ENCODE results near the gene KIZ.

KIZ gene

GRCh38 chr20:21114584-21114983 lies 11.3 kb upstream of the KIZ start:
- no peak overlapping the region for H3K4me3 ChIP-seq (ENCODE audit: low read depth, low read length)
- DNase-seq (ENCODE audit: low read depth) = no peak
- no peak for TF ChIP-seq CTCF (IDR thresholded peaks at IDR 0.05; ENCODE audit: control insufficient read depth, extremely low read depth, insufficient read depth)

GRCh38 chr20:21117521-21117920 lies 8.4 kb upstream of the KIZ start:
- TF ChIP-seq CTCF (IDR thresholded peaks at IDR 0.05; ENCODE audit: control insufficient read depth, extremely low read depth, insufficient read depth) = no peak
- no peak overlapping the region for H3K4me3 ChIP-seq (ENCODE audit: low read depth, low read length)
- DNase-seq (ENCODE audit: low read depth) = no peak

GRCh38 chr20:21118138-21118537 lies 7.7 kb upstream of the KIZ start:
- no peak for TF ChIP-seq CTCF (IDR thresholded peaks at IDR 0.05; ENCODE audit: control insufficient read depth, extremely low read depth, insufficient read depth)
- H3K4me3 ChIP-seq (ENCODE audit: low read depth, low read length) = no peak overlapping the region
- DNase-seq (ENCODE audit: low read depth) = no peak

GRCh38 chr20:21118782-21119181 lies 7.1 kb upstream of the KIZ start:
- H3K4me3 ChIP-seq (ENCODE audit: low read depth, low read length) = no peak overlapping the region
- DNase-seq (ENCODE audit: low read depth) = no peak
- no peak for TF ChIP-seq CTCF (IDR thresholded peaks at IDR 0.05; ENCODE audit: control insufficient read depth, extremely low read depth, insufficient read depth)

- no peak for TF ChIP-seq CTCF (IDR thresholded peaks at IDR 0.05; ENCODE audit: control insufficient read depth, extremely low read depth, insufficient read depth)
- no peak for DNase-seq (ENCODE audit: low read depth)
- H3K4me3 ChIP-seq (ENCODE audit: low read depth, low read length) = no peak overlapping the region
Observed at GRCh38 chr20:21124190-21124589, 1.7 kb upstream of the KIZ start.

- TF ChIP-seq CTCF (IDR thresholded peaks at IDR 0.05; ENCODE audit: control insufficient read depth, extremely low read depth, insufficient read depth) = peak; percentile 29; the same call in 1 of the 2 replicates
- DNase-seq (ENCODE audit: low read depth) = peak; percentile 33
- H3K4me3 ChIP-seq (ENCODE audit: low read depth, low read length) = peak overlapping the region; percentile 90
Observed at GRCh38 chr20:21125072-21125848, 622 bp upstream of the KIZ start.

- TF ChIP-seq CTCF (IDR thresholded peaks at IDR 0.05; ENCODE audit: control insufficient read depth, extremely low read depth, insufficient read depth) = no peak
- no peak for DNase-seq (ENCODE audit: low read depth)
- peak overlapping the region; percentile 90 for H3K4me3 ChIP-seq (ENCODE audit: low read depth, low read length)
Observed at GRCh38 chr20:21126581-21126870, 644 bp downstream of the KIZ start.

Measured in LNCaP clone FGC (cell line).